Transverse colon (tissue), 4 donors: ENCODE measurements around the gene GPC5.
"Not testable (repeated sequence)": the region's sequence is repeated elsewhere in the genome, so short reads cannot be mapped to it uniquely, and the experiment has no call there.

ENCODE experiments used
- POLR2AphosphoS5 ChIP-seq, 3 donors: sonication (generic); formaldehyde crosslinking; IDR thresholded peaks; one replicate each; pipeline ENCODE4 v1.6.1; 2016; ENCODE audit warnings: antibody characterized with exemption in 3 of 3
- TF ChIP-seq, protein P1 (sequence below), 5 experiments: fragments of 200-600 bp in 3 of 5; fragments of 450-650 bp in 2 of 5; sonication (generic) in 3 of 5; IDR thresholded peaks; 1 replicate in 2 of 5; 2 replicates in 3 of 5; pipeline ENCODE4 v1.5.1; 2016 to 2017; ENCODE audit warnings: antibody characterized with exemption in 5 of 5, inconsistent platforms in 3 of 5, mild to moderate bottlenecking in 2 of 5, moderate library complexity in 1 of 5

DNA sequence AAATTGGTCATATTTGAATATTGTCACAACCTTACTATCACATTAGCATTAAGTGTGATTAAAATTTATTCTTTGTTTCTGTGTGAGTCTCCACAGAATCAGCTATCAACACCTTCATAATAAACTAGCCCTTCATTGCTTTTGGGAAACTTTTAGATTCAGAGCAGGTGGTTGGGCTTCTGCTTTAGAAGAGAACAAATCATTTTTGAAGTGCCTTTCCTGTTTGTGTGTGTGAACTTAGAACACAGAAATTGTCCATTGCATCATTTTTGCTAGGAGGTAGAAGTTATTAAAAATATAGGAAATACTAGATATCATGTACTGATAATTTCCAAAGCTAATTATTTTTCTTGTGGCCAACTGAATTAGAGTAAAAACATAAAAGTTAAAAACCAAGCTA lies 500.6 kb downstream of the GPC5 start:
- TF ChIP-seq POLR2AphosphoS5 (IDR thresholded peaks at IDR 0.05) = not testable (repeated sequence)
- TF ChIP-seq, protein P1, sequence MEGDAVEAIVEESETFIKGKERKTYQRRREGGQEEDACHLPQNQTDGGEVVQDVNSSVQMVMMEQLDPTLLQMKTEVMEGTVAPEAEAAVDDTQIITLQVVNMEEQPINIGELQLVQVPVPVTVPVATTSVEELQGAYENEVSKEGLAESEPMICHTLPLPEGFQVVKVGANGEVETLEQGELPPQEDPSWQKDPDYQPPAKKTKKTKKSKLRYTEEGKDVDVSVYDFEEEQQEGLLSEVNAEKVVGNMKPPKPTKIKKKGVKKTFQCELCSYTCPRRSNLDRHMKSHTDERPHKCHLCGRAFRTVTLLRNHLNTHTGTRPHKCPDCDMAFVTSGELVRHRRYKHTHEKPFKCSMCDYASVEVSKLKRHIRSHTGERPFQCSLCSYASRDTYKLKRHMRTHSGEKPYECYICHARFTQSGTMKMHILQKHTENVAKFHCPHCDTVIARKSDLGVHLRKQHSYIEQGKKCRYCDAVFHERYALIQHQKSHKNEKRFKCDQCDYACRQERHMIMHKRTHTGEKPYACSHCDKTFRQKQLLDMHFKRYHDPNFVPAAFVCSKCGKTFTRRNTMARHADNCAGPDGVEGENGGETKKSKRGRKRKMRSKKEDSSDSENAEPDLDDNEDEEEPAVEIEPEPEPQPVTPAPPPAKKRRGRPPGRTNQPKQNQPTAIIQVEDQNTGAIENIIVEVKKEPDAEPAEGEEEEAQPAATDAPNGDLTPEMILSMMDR (IDR thresholded peaks at IDR 0.05) = not testable (repeated sequence)
